ENCODE measurements around the gene SLITRK3. TPM values are rescaled to one million over a fixed set of nuclear protein-coding genes. Genes with fewer than 3 reads are reported as not detected.
"Not testable (repeated sequence)": the region's sequence is repeated elsewhere in the genome, so short reads cannot be mapped to it uniquely, and the experiment has no call there.

Gene SLITRK3
- total and polyA plus RNA-seq, 10 donors: not detected

- H3K4me3 ChIP-seq: no peak overlapping the region
- no peaks in the 10 kb centered on the region for H3K27me3 ChIP-seq (replicated peaks in 1 of 7)
- TF ChIP-seq CTCF (IDR thresholded peaks at IDR 0.05 in 8 of 11, conservative IDR thresholded peaks at IDR 0.05 in 3 of 11) (no peak), POLR2AphosphoS5 (IDR thresholded peaks at IDR 0.05) (no peak), POLR2A (IDR thresholded peaks at IDR 0.05) (no peak)
- WGBS, 5 donors: 75 to 89% (median 78%) methylated on average over 2 of the region's 2 CpGs
- no peaks in the 10 kb centered on the region for H3K4me1 ChIP-seq
- H3K27ac ChIP-seq: no peak overlapping the region
- H3K36me3 ChIP-seq: no peaks in the 10 kb centered on the region
- intact Hi-C loops (cut with DNase I; ENCODE audit: low total_unique reads): no loop called here
- no peak for DNase-seq
- no peaks in the 10 kb centered on the region for H3K9me3 ChIP-seq
Observed at GRCh38 chr3:165158011-165158410, 38.2 kb downstream of the SLITRK3 start.

GRCh38 chr3:165156757-165157420 is 39.3 kb downstream of the SLITRK3 start:
- no peaks in the 10 kb centered on the region for H3K27me3 ChIP-seq (replicated peaks in 1 of 7)
- no peak overlapping the region for H3K27ac ChIP-seq
- intact Hi-C loops (cut with DNase I; ENCODE audit: low total_unique reads): no loop called here
- no peak for DNase-seq
- H3K4me1 ChIP-seq: no peaks in the 10 kb centered on the region
- TF ChIP-seq POLR2AphosphoS5 (IDR thresholded peaks at IDR 0.05): no peak
- no peak for TF ChIP-seq CTCF (IDR thresholded peaks at IDR 0.05 in 8 of 11, conservative IDR thresholded peaks at IDR 0.05 in 3 of 11)
- TF ChIP-seq POLR2A (IDR thresholded peaks at IDR 0.05): no peak
- WGBS, 5 donors: 92 to 98% (median 95%) methylated on average over 3 of the region's 3 CpGs
- no peak overlapping the region for H3K4me3 ChIP-seq
- H3K9me3 ChIP-seq: no peaks in the 10 kb centered on the region
- H3K36me3 ChIP-seq: no peaks in the 10 kb centered on the region

DNA sequence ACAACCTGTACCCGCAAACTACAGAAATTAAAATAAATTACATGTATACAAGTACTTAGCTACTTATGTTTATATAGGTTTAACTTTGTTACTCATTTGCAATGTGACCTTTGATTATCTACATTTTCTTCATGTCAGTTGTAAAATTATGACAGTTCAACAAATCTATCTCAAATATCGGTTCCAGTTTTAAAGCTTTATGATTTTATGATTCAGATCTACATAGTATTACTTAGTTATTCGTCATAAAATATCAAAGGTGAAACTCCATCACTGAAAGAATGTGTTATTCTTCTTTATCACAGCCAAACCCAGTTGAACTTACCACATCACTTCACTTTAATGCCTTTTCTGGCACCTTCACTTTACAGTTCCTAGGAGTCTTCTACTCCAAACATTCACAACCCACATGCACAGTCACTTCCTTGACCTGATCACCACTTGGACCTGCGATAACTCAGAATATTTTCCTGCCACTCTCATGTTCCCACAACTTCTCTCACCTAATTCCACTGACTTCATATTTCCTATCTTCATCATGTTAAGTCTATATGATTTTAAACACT is 47.2 kb downstream of the SLITRK3 start:
- Histone ChIP-seq H3K27ac (no peak overlapping the region), H3K36me3 (no peaks in the 10 kb centered on the region), H3K27me3 (replicated peaks in 1 of 7) (no peaks in the 10 kb centered on the region), H3K4me1 (no peaks in the 10 kb centered on the region), H3K9me3 (no peaks in the 10 kb centered on the region), H3K4me3 (no peak overlapping the region)
- 83 to 94% (median 87%) methylated on average over 4 of the region's 4 CpGs for WGBS, 5 donors
- no peak for DNase-seq
- TF ChIP-seq CTCF (IDR thresholded peaks at IDR 0.05 in 8 of 11, conservative IDR thresholded peaks at IDR 0.05 in 3 of 11): no peak
- no peak for TF ChIP-seq POLR2A (IDR thresholded peaks at IDR 0.05)
- TF ChIP-seq POLR2AphosphoS5 (IDR thresholded peaks at IDR 0.05): no peak
- intact Hi-C loops (cut with DNase I; ENCODE audit: low total_unique reads): no loop called here

DNA sequence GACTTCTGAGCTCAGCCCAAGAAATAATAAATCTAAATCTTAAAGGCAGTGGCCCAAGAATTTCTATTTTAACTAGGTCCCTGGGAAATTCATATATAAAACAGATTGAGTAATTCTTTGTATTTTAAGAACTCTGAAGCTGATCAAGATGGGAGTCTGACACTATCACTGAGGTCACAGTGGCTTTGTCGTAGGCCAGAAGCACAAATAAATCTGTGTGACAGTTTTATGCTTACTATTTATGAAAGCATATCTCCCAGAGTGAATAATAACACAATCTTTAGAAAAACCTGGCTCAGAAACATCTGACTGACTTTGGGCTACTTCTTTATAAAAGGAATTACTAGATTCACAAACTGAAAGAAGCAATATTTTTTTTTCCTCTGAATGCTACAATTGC is 51.9 kb downstream of the SLITRK3 start:
- 45 to 61% (median 52%) methylated on average over 1 of the region's 1 CpG for WGBS, 5 donors
- no peaks in the 10 kb centered on the region for H3K27me3 ChIP-seq (replicated peaks in 1 of 7)
- H3K9me3 ChIP-seq: peaks cover 0 to 9% (median 0%) of the 10 kb centered on the region in 8 donors
- no peak overlapping the region for H3K4me3 ChIP-seq
- H3K36me3 ChIP-seq: no peaks in the 10 kb centered on the region
- DNase-seq: no peak
- H3K27ac ChIP-seq: no peak overlapping the region
- H3K4me1 ChIP-seq: no peaks in the 10 kb centered on the region
- TF ChIP-seq POLR2AphosphoS5 (IDR thresholded peaks at IDR 0.05): no peak
- TF ChIP-seq POLR2A (IDR thresholded peaks at IDR 0.05): no peak
- no peak for TF ChIP-seq CTCF (IDR thresholded peaks at IDR 0.05 in 8 of 11, conservative IDR thresholded peaks at IDR 0.05 in 3 of 11)
- intact Hi-C loops (cut with DNase I; ENCODE audit: low total_unique reads): no loop called here

- H3K36me3 ChIP-seq; H3K4me1 ChIP-seq; H3K4me3 ChIP-seq; H3K27me3 ChIP-seq (replicated peaks in 1 of 7); DNase-seq; H3K27ac ChIP-seq; intact Hi-C loops (cut with DNase I; ENCODE audit: low total_unique reads): not testable (repeated sequence)
- peaks cover 0 to 17% (median 7%) of the 10 kb centered on the region in 8 donors for H3K9me3 ChIP-seq
- WGBS, 5 donors: 54 to 75% (median 63%) methylated on average over 4 to 7 of the region's 7 CpGs
Observed at GRCh38 chr3:165139918-165140317, 56.3 kb downstream of the SLITRK3 start.
